ENCODE measurements around the gene PIK3C3. TPM values are rescaled to one million over a fixed set of nuclear protein-coding genes. Genes with fewer than 3 reads are reported as not detected.
"Not testable (repeated sequence)": the region's sequence is repeated elsewhere in the genome, so short reads cannot be mapped to it uniquely, and the experiment has no call there.

The PIK3C3 gene
- polyA plus RNA-seq, 5 donors, result 39.8 to 77.2 (median 65.6) TPM

- no peak for DNase-seq
Measured at GRCh38 chr18:42068030-42068429, 113.0 kb downstream of the PIK3C3 start.

DNA sequence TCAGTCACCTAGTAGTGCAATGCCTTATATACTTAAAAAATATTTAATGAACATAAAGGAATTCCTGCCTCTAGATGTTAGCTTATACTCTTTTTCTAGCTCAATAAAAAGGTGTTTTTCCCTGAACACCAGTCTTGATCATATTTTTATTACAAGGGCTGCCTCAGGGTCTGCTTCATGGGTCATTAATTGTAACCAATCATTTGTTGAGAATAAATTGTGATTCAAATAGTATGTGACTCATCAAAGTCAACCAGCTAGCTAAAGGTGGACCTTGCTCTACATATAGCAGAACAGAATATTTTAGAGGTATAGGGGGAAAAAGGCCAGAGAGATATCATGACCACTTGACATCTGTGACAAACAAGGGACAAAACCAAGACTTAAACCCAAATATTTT, 114.0 kb downstream of the PIK3C3 start:
- no peak for DNase-seq

DNA sequence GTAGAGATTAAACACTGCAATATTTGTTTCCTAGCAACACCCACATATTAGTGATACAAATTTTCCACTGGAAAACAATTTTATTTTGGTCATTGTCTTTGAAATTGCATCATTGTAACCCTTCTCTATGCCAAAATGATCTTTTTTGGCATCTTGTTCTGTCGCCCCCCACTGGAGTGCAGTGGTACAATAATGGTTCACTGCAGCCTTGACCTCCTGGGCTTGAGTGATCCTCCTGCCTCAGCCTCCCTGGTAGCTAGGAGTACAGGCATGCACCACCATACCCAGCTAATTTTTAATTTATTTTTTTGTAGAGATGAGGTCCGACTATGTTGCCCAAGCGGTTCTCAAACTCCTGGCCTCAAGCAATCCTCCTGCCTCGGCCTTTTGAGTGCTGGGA, 117.4 kb downstream of the PIK3C3 start:
- no peak for DNase-seq

GRCh38 chr18:42074704-42075103, 119.7 kb downstream of the PIK3C3 start:
- no peak for DNase-seq

DNA sequence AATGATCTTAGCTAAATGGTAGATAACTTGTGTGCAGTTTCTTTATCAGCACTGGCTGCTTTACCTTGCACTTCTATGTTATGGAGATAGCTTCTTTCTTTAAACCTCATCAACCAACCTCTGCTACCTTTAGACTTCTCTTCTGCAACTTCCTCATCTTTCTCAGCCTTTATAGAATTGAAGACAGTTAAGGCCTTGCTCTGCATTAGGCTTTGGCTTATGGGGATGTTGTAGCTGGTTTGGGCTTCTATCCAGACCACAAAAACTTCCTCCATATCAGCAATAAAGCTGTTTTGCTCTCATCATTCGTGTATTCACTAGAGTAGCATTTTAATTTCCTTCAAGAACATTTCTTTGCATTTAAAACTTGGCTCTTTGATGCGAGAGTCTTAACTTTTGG, 123.7 kb downstream of the PIK3C3 start:
- DNase-seq, result no peak

DNA sequence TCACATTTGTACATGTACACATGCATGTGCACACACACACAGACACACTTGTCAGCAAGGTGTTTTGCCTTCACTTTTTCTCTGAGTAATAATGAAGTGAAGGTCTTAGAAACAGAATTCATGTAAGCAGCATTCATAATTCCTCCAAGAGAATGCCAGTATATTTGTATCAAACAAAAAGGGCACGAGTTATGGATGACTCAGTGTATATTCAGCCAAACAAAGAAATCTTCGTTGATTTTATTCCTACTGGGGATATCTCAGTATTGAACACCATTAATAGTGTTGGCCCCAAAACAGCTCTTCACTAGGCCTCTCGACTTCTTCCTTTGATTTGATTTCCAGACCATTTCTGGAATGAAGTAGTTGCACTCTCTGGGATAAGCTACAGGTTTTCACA, 125.3 kb downstream of the PIK3C3 start:
- DNase-seq, result no peak

- DNase-seq, result no peak
Measured at GRCh38 chr18:42082415-42083234, 127.6 kb downstream of the PIK3C3 start.

DNA sequence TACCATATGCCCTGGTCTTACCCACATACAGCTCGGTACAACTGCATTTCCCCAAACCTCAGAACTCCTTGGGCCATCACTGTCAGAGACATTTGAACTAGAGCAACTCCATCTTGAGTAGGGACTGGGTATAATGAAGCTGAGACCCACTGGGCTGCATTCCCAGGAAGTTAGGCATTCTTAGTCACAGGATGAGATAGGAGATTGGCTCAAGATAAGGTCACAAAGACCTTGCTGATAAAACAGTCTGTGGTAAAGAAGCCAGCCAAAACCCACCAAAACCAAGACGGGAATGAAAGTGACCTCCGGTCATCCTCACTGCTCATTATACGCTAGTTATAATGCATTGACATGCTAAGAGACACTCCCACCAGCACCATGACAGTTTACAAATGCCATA, 131.3 kb downstream of the PIK3C3 start:
- no peak for DNase-seq

DNA sequence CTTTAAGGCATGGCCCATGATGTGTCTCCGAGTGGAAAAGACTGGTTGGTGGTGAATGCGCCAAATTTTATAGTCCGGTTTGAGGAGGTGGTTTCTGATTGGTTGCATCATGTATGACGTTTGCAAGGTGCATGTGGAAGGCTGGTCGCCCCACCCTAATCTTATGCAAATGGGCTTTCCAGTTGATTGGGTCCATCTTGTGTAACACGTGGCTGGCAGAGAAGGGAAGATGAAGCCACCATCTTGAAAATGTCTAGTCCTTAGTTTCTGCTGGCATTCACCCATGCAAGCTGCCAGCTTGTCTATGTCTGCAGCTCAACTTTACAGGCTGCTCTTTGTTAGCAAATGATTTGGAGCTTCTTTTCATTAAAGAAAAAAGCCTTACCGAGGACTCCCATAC, 132.2 kb downstream of the PIK3C3 start:
- DNase-seq, result no peak

DNA sequence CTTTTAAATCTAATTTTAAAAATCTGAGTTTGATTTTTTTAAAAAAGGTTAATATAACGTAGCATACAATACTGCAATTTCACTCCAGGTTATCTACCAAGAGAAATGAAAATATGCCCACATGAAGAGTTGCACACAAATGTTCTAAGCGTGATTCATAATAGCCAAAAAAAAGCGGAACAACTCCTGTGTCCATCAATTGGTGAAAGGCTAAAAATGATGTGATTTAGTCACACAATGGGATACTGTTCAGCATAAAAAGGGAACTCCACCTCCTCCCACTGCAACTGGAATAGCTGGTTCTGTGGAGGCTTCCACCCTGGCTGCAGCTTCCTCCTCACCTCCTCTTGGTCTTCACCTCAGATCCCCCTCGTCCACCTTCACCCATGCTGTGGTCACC, 132.8 kb downstream of the PIK3C3 start:
- no peak for DNase-seq

- DNase-seq, result no peak
Measured at GRCh38 chr18:42092848-42093247, 137.8 kb downstream of the PIK3C3 start.

- DNase-seq, result no peak
Measured at GRCh38 chr18:42094875-42095274, 139.8 kb downstream of the PIK3C3 start.

DNA sequence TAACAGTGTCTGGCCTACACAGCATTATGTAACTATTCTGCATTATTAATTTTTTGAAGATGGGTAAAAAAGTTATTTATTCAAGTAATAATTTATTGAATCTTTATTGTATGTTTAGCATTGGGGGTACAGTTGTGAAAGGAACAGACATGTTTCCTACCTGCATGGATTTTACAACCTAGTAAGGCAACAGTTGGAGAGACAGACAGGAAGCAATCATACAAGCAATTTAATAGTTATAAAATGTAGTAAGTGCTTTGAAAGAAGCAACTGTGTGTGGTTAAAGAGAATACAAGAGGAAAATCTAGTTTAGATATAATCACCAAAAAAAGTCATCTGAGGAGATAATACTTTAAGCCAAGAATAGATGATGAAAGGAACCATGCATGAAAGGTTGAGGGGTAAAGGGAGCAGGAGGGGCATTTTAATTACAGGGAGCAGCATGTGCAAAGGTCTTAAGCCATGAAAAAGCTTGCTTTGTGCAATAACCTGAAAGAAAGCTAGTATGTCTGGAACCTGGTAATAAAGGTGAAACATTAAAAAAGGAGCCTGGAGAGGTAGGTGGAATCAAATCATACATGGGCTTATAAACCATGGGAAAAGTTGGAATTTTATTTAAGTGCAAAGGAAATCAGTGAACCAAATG, 140.8 kb downstream of the PIK3C3 start:
- DNase-seq, result no peak

GRCh38 chr18:42100248-42100647, 145.2 kb downstream of the PIK3C3 start:
- DNase-seq, result no peak

- DNase-seq, result no peak
Measured at GRCh38 chr18:42100911-42101310, 145.9 kb downstream of the PIK3C3 start.

DNA sequence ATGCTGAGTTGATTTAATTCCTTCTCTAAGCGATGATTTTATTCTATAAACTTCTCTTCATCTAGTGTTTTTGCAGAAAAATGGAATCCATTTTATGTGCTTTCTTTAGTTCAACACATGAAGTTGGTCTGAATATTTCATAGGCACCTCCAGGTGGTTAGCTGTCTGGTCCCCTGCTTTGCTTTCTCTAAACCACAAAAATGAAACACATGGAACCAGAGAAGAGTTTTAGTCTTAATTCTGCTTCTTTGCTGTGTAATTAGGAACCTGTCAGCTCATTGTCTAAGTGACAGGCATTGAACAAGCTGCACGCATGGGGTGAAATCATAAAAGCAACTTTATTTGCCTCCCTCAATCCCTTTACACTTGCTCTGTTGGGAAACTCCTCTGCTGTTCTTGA, 150.4 kb downstream of the PIK3C3 start:
- no peak for DNase-seq

DNA sequence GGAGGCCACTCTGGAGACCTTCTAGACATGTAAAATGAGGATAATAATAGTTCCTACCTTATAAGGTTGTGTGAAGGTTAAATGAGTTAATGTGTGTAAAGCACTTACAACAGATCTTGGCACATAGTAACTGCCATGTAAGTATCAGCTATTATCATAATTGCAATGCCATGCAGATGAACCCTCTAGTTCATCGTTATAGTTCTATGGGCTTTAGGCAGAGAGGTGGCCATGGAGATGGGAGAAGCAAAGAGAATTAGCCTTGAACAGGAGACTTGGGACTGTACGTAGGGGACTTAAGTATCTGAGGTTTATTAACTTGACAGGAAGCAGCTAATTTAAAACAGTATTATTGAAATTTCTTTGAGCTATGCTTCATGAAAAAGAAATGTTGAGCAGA, 151.8 kb downstream of the PIK3C3 start:
- DNase-seq, result no peak

DNA sequence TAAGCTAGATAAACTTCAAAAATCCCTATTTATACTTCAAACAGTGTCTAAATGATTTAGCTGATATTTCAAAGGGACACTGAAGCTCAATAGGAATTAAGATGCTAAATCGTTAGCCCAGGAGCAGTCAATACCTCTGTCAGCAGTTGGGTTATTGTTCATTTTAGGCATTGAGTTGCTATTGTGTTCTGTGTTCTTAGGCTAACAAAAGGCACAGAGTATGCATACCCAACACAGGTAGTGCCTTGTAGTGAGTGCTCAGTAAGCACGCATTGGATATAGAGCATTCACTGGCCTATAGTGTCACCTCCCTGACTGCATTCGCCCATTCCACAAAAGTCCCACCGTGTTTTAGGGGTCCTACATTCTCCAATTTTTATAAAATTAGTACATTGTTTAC, 152.3 kb downstream of the PIK3C3 start:
- no peak for DNase-seq

DNA sequence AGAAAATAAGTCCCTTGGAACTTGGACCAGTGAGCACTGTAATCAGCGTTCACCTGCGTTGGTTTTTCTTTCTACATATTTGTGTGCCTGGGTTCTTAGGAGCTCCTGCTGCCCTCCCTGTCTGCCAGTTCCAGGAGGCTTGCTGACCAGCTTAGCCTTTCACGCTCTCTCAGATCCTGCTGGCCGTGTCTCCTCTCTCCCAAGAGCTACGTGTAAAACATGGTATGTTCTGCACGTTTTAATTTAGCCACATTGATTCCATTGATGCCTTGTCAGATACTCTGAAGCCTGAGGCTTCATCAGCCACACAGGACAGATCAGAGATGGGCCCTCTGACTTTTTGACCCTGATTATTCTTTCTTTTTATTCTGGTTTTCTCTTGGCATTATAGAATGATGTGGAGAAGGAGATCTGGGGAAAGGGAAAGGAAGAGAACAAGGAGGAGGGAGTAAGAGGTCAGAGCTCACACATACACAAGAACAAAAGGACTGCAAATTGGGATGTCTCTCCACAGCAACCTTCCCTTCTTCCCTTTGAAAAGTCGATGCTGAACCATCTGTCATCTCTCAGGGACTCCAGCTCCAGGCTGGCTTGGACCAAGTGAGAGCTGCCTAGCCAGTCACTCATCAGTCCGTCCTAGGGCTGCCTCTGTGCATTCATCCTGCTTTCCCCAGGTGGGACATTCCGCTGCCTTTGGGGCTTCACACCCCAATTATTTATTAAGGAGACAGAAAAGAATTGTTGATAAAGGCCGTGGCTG, 152.8 kb downstream of the PIK3C3 start:
- DNase-seq, result no peak

DNA sequence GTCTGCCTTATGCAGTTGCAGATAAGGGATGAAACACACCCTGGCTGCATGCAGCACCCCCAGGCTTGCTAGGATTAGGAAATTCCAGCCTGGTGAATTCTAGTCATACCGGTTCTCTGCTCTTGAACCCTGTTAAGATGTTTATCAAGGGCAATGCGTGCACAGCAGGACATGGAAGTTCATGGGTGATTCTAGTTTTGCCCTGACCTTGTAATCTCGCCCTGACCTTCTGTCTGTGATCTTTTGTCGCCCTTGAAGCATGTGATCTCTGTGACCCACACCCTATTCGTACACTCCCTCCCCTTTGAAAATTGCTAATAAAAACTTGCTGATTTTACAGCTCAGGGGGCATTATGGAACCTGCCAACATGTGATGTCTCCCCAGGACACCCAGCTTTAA, 157.1 kb downstream of the PIK3C3 start:
- not testable (repeated sequence) for DNase-seq

DNA sequence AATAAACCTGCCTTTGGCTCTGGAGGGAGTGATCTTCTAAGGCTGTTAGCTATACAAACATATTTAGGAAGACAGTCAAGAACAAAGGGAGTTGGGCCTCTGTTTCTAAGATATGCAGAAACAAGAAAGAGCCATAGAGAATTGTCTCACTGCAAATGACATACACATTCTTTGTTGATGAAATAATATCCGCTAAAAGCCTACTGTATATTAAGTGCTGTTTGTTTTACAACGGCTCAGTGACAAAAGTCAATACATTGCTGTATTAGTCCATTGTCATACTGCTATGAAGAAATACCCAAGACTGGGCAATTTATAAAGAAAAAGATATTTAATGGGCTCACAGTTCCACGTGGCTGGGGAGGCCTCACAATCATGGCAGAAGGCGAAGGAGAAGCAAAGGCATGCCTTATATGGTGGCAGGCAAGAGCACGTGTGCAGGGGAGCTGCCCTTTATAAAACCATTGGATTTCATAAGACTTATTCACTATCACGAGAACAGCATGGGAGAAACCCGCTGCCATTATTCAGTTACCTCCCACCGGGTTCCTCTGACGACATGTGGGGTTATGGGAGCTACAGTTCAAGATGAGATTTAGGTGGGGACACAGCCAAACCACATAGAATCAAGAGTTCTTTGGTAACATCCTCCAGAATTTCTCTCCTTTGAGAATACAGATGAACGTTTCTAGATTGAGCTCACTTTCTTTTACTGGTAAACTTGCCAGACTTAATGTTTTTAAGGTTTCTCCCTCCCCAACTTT, 157.8 kb downstream of the PIK3C3 start:
- DNase-seq, result no peak
